Measurements from ENCODE around the gene SEC14L5. TPM values are rescaled to one million over a fixed set of nuclear protein-coding genes. Genes with fewer than 3 reads are reported as not detected.

SEC14L5 gene
- total and polyA plus RNA-seq, 2 experiments from 2014 or later: 0.21 TPM; not detected in 1

DNA sequence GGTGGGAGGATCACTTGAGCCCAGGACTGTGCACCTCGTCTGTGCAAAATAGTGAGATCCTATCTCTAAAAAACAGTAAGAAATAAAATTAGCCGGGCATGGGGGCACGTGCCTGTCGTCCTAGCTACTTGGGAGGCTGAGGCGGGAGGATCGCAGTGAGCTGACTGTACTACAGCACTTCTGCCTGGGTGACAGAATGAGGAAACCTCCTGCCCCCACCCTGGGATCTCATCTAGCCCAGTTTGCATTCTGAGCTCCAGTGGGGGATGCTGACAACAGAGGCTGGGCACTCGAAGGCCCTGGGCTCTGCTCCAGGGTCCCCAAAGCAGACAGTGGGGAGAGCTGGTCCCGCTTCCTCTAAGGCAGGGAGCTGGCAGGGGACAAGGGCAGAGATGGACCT is 68.5 kb downstream of the SEC14L5 start:
- Histone ChIP-seq H3K27ac (no peak overlapping the region), H3K36me3 (no peaks in the 10 kb centered on the region), H3K9me3 (ENCODE audit: low read depth) (no peaks in the 10 kb centered on the region), H3K4me1 (ENCODE audit: low read depth) (no peaks in the 10 kb centered on the region), H3K27me3 (no peaks in the 10 kb centered on the region), H3K4me3 (no peak overlapping the region)
- no peak for TF ChIP-seq CTCF (IDR thresholded peaks at IDR 0.05; ENCODE audit: low read depth, low read length)
- no peak for DNase-seq (ENCODE audit: low read depth in 1 of 2, low spot score in 1 of 2)

GRCh38 chr16:5027086-5027485 is 69.0 kb downstream of the SEC14L5 start:
- H3K4me3 ChIP-seq: no peak overlapping the region
- TF ChIP-seq CTCF (IDR thresholded peaks at IDR 0.05; ENCODE audit: low read depth, low read length): no peak
- H3K9me3 ChIP-seq (ENCODE audit: low read depth): no peaks in the 10 kb centered on the region
- DNase-seq (ENCODE audit: low read depth in 1 of 2, low spot score in 1 of 2): no peak
- no peaks in the 10 kb centered on the region for H3K36me3 ChIP-seq
- H3K4me1 ChIP-seq (ENCODE audit: low read depth): no peaks in the 10 kb centered on the region
- no peak overlapping the region for H3K27ac ChIP-seq
- H3K27me3 ChIP-seq: no peaks in the 10 kb centered on the region

GRCh38 chr16:5027575-5028235 is 69.6 kb downstream of the SEC14L5 start:
- TF ChIP-seq CTCF (IDR thresholded peaks at IDR 0.05; ENCODE audit: low read depth, low read length): no peak
- DNase-seq (ENCODE audit: low read depth in 1 of 2, low spot score in 1 of 2): no peak
- no peak overlapping the region for H3K4me3 ChIP-seq
- H3K4me1 ChIP-seq (ENCODE audit: low read depth): no peaks in the 10 kb centered on the region
- no peaks in the 10 kb centered on the region for H3K36me3 ChIP-seq
- H3K27me3 ChIP-seq: no peaks in the 10 kb centered on the region
- no peaks in the 10 kb centered on the region for H3K9me3 ChIP-seq (ENCODE audit: low read depth)
- no peak overlapping the region for H3K27ac ChIP-seq

GRCh38 chr16:5028950-5029475 is 70.9 kb downstream of the SEC14L5 start:
- DNase-seq (ENCODE audit: low read depth in 1 of 2, low spot score in 1 of 2): no peak
- Histone ChIP-seq H3K4me3 (no peak overlapping the region), H3K27ac (no peak overlapping the region), H3K4me1 (ENCODE audit: low read depth) (no peaks in the 10 kb centered on the region), H3K36me3 (no peaks in the 10 kb centered on the region), H3K9me3 (ENCODE audit: low read depth) (no peaks in the 10 kb centered on the region), H3K27me3 (no peaks in the 10 kb centered on the region)
- TF ChIP-seq CTCF (IDR thresholded peaks at IDR 0.05; ENCODE audit: low read depth, low read length): no peak

DNA sequence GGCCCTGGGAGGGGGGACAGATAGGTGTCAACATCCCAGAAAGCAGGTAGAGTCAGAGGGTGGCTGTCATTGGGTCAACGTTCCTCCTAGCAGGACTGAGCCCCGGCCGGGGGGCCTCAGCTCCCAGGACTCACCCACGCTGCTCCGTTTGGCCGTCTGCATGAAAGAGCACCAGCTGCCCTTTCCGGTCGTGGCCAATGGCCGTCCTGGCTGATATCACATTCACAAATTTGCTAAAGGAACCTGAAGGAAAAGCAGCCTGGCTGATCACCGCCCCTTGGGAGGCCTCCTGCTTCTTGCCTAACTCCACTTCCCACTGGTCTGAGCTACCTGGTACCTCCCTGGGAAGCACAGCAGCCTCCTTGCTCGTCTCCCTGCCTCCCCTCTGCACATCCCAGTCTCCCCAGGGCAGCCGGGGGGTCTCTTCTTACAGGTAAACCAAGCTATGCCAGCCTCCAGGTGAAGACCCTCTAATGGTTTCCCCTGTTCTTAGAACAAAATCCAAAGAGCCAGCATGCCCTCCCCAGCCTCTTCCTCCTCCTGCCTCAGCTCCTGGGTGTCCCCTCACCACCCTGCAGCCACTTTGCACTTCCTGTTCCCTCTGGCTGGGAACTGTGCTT is 72.2 kb downstream of the SEC14L5 start:
- no peaks in the 10 kb centered on the region for H3K9me3 ChIP-seq (ENCODE audit: low read depth)
- no peaks in the 10 kb centered on the region for H3K27me3 ChIP-seq
- H3K4me3 ChIP-seq: no peak overlapping the region
- no peak for TF ChIP-seq CTCF (IDR thresholded peaks at IDR 0.05; ENCODE audit: low read depth, low read length)
- peaks cover 6% of the 10 kb centered on the region for H3K4me1 ChIP-seq (ENCODE audit: low read depth)
- no peak overlapping the region for H3K27ac ChIP-seq
- H3K36me3 ChIP-seq: no peaks in the 10 kb centered on the region
- no peak for DNase-seq (ENCODE audit: low read depth in 1 of 2, low spot score in 1 of 2)
